Common myeloid progenitor, CD34-positive (primary cell): ENCODE measurements around the gene ZNF268.
"Not testable (repeated sequence)": the region's sequence is repeated elsewhere in the genome, so short reads cannot be mapped to it uniquely, and the experiment has no call there.

Experiments
- CTCF ChIA-PET: fragments of 350-600 bp; sonication (Branson Sonifier 250); formaldehyde crosslinking; loops from one replicate; lab custom pipeline; 2021; ENCODE audit warnings: antibody characterized with exemption; lab: Charles Lee
- POLR2A ChIA-PET: fragments of 350-600 bp; sonication (Branson Sonifier 250); formaldehyde crosslinking; loops from one replicate; lab custom pipeline; 2021; ENCODE audit warnings: antibody characterized with exemption; lab: Charles Lee
- DNase-seq, 3 donors: peaks; one replicate each; pipeline versions ENCODE4 v3.0.0 to v3.0.0-alpha.2; 2013
- H3K27ac ChIP-seq, 2 experiments: 1 replicate in 1 of 2; 2 replicates in 1 of 2; pipeline ENCODE4 v1.7.0; 2013; ENCODE audit warnings: inconsistent platforms in 2 of 2, low read length in 2 of 2, mild to moderate bottlenecking in 2 of 2, low read depth in 1 of 2, moderate library complexity in 1 of 2; ENCODE audit not compliant: severe bottlenecking in 2 of 2, insufficient read depth in 1 of 2, poor library complexity in 1 of 2
- H3K27me3 ChIP-seq, 5 experiments: replicated peaks in 2 of 5; 1 replicate in 3 of 5; 2 replicates in 2 of 5; pipeline versions ENCODE4 v1.6.1 to v1.7.0; 2013; ENCODE audit warnings: low read length in 4 of 5, mild to moderate bottlenecking in 2 of 5, moderate library complexity in 2 of 5, inconsistent platforms in 1 of 5; ENCODE audit not compliant: insufficient read depth in 5 of 5, control insufficient read depth in 4 of 5
- H3K36me3 ChIP-seq, 4 experiments: 1 replicate in 2 of 4; 2 replicates in 2 of 4; pipeline versions ENCODE4 v1.6.1 to v1.7.0; 2013; ENCODE audit warnings: low read length in 3 of 4, control low read depth in 1 of 4, mild to moderate bottlenecking in 1 of 4; ENCODE audit not compliant: control insufficient read depth in 4 of 4, insufficient read depth in 4 of 4
- H3K4me1 ChIP-seq, 4 experiments: 1 replicate in 3 of 4; 2 replicates in 1 of 4; pipeline versions ENCODE4 v1.6.1 to v1.7.1; 2013; ENCODE audit warnings: low read length in 3 of 4, mild to moderate bottlenecking in 3 of 4, control low read depth in 1 of 4, inconsistent platforms in 1 of 4, moderate library complexity in 1 of 4; ENCODE audit not compliant: control insufficient read depth in 4 of 4, insufficient read depth in 4 of 4; ENCODE audit errors: control extremely low read depth in 1 of 4
- H3K4me3 ChIP-seq, 7 experiments: 1 replicate in 4 of 7; 2 replicates in 3 of 7; pipeline versions ENCODE4 v1.5.1 to v1.7.0; 2013; ENCODE audit warnings: mild to moderate bottlenecking in 7 of 7, low read length in 6 of 7, moderate library complexity in 6 of 7, inconsistent platforms in 2 of 7, low read depth in 2 of 7, control low read depth in 1 of 7; ENCODE audit not compliant: insufficient read depth in 4 of 7, control insufficient read depth in 1 of 7; ENCODE audit errors: extremely low read depth in 1 of 7
- H3K9me3 ChIP-seq, 5 experiments: 1 replicate in 4 of 5; 2 replicates in 1 of 5; pipeline versions ENCODE4 v1.6.1 to v1.7.1; 2013; ENCODE audit warnings: low read length in 4 of 5, mild to moderate bottlenecking in 2 of 5, inconsistent platforms in 1 of 5, low read depth in 1 of 5, moderate library complexity in 1 of 5; ENCODE audit not compliant: control insufficient read depth in 4 of 5, insufficient read depth in 2 of 5; ENCODE audit errors: control extremely low read depth in 1 of 5
- WGBS: methylation state at CpG from one replicate; pipeline ENCODE4 v1.1.5; 2013; ENCODE audit not compliant: insufficient coverage; 5-methylcytosine and 5-hydroxymethylcytosine counted together

ZNF268 gene

GRCh38 chr12:133234971-133235370 is 53.7 kb downstream of the ZNF268 start:
- H3K9me3 ChIP-seq: peaks cover 1 to 63% (median 54%) of the 10 kb centered on the region in 5 experiments
- no peaks in the 10 kb centered on the region for H3K36me3 ChIP-seq
- WGBS: 76% methylated on average over 13 of the region's 20 CpGs
- no peaks in the 10 kb centered on the region for H3K27me3 ChIP-seq
- ChIA-PET POLR2A (no interaction called here), CTCF (no interaction called here)
- no peak overlapping the region for H3K4me3 ChIP-seq
- H3K4me1 ChIP-seq: no peaks in the 10 kb centered on the region
- no peak overlapping the region for H3K27ac ChIP-seq
- no peak for DNase-seq

DNA sequence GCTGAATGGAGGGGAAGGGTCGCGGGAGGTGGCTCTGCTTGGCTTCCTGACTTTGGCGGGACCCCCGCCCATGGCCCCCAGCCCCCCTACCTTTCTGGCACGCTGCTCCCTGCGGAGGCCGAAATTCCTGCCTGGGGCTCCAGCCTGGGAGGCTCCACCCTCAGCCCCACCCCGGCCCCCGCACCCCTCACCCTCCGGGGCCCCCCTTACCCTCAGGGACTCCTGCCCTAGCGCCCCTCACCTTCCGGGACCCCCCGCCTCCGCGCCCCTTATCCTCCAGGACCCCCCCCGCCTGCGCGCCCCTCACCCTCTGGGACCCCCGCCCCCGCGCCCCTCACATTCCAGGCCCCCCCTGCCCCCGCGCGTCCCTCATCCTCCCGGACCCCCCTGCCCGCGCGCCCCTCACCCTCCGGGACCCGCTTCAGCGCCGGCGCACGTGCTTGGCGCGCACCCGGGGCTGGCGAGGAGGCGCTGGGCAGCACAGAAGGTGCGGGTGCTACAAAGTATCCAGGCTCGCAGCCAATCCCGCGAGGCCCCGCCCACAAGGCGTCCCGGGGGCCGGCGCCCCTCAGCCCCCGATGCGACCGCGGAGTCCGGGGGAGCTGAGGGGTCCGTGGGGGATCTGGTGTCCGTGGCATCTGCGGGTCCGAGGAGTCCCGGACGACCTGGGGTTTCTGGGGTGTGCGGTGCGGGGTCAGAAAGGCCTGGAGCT is 54.3 kb downstream of the ZNF268 start, which contains the start of gene ANHX:
TSS of gene ANHX (minus strand) at position 477 of the 712 bp plus-strand sequence. CDS start 1,521 bp downstream, outside the sequence.
- WGBS: 55% methylated on average over 38 of the region's 61 CpGs
- CTCF ChIA-PET: no interaction called here
- Histone ChIP-seq H3K4me3 (no peak within 1 kb of the TSS), H3K4me1 (no peaks in the 10 kb centered on the region), H3K27me3 (no peaks in the 10 kb centered on the region), H3K27ac (no peak within 1 kb of the TSS), H3K9me3 (peaks cover 1 to 64% (median 49%) of the 10 kb centered on the region in 5 experiments), H3K36me3 (no peaks in the 10 kb centered on the region)
- POLR2A ChIA-PET: no interaction called here
- DNase-seq: no peak

GRCh38 chr12:133236144-133236543 is 54.8 kb downstream of the ZNF268 start:
- Histone ChIP-seq H3K27me3 (no peaks in the 10 kb centered on the region), H3K9me3 (peaks cover 1 to 61% (median 44%) of the 10 kb centered on the region in 5 experiments), H3K4me3 (no peak overlapping the region), H3K27ac (no peak overlapping the region), H3K4me1 (no peaks in the 10 kb centered on the region), H3K36me3 (no peaks in the 10 kb centered on the region)
- POLR2A ChIA-PET: no interaction called here
- WGBS: 57% methylated on average over 26 of the region's 44 CpGs
- CTCF ChIA-PET: no interaction called here
- no peak for DNase-seq

- no peak for DNase-seq
- H3K36me3 ChIP-seq: no peaks in the 10 kb centered on the region
- H3K9me3 ChIP-seq: peaks cover 1 to 61% (median 40%) of the 10 kb centered on the region in 5 experiments
- H3K4me1 ChIP-seq: no peaks in the 10 kb centered on the region
- 95% methylated on average over 11 of the region's 12 CpGs for WGBS
- ChIA-PET CTCF (no interaction called here), POLR2A (no interaction called here)
- H3K27me3 ChIP-seq: no peaks in the 10 kb centered on the region
- H3K27ac ChIP-seq: no peak overlapping the region
- H3K4me3 ChIP-seq: no peak overlapping the region
Observed at GRCh38 chr12:133236556-133236955, 55.3 kb downstream of the ZNF268 start.

- CTCF ChIA-PET: no interaction called here
- DNase-seq: no peak
- no CpG with 5 or more reads among the region's 6 CpGs for WGBS
- Histone ChIP-seq H3K4me1 (no peaks in the 10 kb centered on the region), H3K4me3 (no peak overlapping the region), H3K9me3 (peaks cover 0 to 18% (median 6%) of the 10 kb centered on the region in 5 experiments), H3K27me3 (no peaks in the 10 kb centered on the region), H3K27ac (no peak overlapping the region), H3K36me3 (no peaks in the 10 kb centered on the region)
- POLR2A ChIA-PET: no interaction called here
Observed at GRCh38 chr12:133251732-133252131, 70.4 kb downstream of the ZNF268 start.

- H3K4me1 ChIP-seq, DNase-seq, H3K4me3 ChIP-seq, H3K36me3 ChIP-seq, H3K27ac ChIP-seq, H3K27me3 ChIP-seq, POLR2A ChIA-PET, CTCF ChIA-PET: not testable (repeated sequence)
- peaks cover 1 to 25% (median 5%) of the 10 kb centered on the region in 5 experiments for H3K9me3 ChIP-seq
- 29% methylated on average over 1 of the region's 1 CpG for WGBS
Observed at GRCh38 chr12:133255833-133256232, 74.5 kb downstream of the ZNF268 start.

DNA sequence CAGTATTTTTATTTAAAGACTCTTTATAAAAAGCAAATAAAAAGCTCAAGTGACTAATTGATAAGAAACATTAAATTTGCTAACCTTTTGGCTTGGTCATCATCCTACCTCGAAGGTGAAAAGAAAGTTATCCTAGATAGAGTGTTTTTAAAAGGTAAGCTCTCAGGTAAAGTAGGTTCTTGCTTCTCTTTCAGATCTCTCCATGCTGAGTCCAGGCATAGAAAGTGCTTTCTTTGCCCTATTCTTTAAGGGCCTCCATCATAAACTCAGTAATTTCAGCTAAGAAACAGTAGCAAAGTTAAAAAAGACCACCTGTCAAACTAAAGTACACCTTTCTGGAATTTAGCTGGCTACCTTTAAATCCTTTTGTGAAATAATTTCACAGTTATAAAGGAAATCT is 75.0 kb downstream of the ZNF268 start:
- peak in 1 of 3 donors; percentile 3 for DNase-seq
- POLR2A ChIA-PET: no interaction called here
- CTCF ChIA-PET: no interaction called here
- Histone ChIP-seq H3K4me3 (no peak overlapping the region), H3K36me3 (no peaks in the 10 kb centered on the region), H3K4me1 (no peaks in the 10 kb centered on the region), H3K9me3 (peaks cover 1 to 25% (median 5%) of the 10 kb centered on the region in 5 experiments), H3K27me3 (no peaks in the 10 kb centered on the region), H3K27ac (no peak overlapping the region)
- 20% methylated on average over 1 of the region's 1 CpG for WGBS
